GM06990 (cell line): ENCODE data around the gene DNAJC30.

Experiments
- DNase-seq: peaks from one replicate; pipeline ENCODE4 v3.0.0-alpha.2; 2011; ENCODE audit not compliant: insufficient read length; ENCODE audit errors: extremely low read depth
- H3K27me3 ChIP-seq: replicated peaks from 2 replicates; pipeline ENCODE4 v1.6.0; 2011; ENCODE audit warnings: low read length; ENCODE audit not compliant: control insufficient read depth, insufficient read depth
- H3K36me3 ChIP-seq: 2 replicates; pipeline ENCODE4 v1.5.1; 2011; ENCODE audit warnings: low read length; ENCODE audit not compliant: control insufficient read depth, insufficient read depth
- H3K4me3 ChIP-seq: replicated peaks from 2 replicates; pipeline ENCODE4 v1.5.1; 2011; ENCODE audit warnings: low read depth, mild to moderate bottlenecking, control low read depth, low read length
- TF ChIP-seq, protein P1 (sequence below): IDR thresholded peaks from 2 replicates; pipeline ENCODE4 v1.5.1; 2011; ENCODE audit warnings: low read length, control low read depth, mild to moderate bottlenecking, inconsistent platforms; ENCODE audit not compliant: insufficient read depth, poor library complexity, severe bottlenecking

The DNAJC30 gene

DNA sequence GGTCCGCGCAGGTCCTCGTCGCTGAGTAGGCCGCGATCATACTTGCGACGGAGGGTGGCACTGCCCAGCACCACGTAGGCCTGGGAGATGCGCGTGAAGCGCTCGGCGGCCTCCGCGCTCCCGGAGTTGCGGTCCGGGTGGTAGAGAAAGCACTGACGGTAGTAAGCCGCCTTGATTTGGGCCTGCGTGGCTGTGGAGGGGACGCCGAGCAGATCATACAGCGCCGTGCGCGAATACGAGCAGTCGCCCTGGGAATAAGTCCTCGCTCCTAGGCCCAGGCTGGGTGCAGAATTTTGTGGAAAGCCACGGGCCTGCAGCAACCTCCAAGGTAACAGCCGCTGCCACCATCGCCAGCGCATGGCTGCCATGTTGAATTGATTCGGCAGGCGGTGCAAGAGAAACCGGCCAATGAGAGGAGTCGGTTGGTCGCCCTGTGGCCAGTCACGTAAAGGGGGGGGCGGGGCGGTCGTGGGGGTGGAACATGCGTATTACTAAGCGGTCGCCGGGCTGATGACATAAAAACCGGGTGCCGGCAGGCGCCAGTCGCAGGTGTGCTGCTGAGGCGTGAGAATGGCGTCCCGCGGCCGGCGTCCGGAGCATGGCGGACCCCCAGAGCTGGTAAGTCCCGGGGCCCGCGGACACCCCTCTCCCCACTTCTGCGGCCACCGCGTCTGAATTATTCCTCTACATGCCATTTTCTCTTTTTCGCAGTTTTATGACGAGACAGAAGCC is at the start of gene DNAJC30, which contains the start of gene BUD23:
Gene DNAJC30, minus strand, starts transcription at position 398 of the 732 bp plus-strand sequence. Its CDS starts 30 bp downstream, at position 368.
Gene BUD23, plus strand, starts transcription at position 542 of the 732 bp plus-strand sequence. Its CDS starts 29 bp downstream, at position 571.
- H3K4me3 ChIP-seq = peak within 1 kb of the TSS; percentile 83
- TF ChIP-seq, protein P1, sequence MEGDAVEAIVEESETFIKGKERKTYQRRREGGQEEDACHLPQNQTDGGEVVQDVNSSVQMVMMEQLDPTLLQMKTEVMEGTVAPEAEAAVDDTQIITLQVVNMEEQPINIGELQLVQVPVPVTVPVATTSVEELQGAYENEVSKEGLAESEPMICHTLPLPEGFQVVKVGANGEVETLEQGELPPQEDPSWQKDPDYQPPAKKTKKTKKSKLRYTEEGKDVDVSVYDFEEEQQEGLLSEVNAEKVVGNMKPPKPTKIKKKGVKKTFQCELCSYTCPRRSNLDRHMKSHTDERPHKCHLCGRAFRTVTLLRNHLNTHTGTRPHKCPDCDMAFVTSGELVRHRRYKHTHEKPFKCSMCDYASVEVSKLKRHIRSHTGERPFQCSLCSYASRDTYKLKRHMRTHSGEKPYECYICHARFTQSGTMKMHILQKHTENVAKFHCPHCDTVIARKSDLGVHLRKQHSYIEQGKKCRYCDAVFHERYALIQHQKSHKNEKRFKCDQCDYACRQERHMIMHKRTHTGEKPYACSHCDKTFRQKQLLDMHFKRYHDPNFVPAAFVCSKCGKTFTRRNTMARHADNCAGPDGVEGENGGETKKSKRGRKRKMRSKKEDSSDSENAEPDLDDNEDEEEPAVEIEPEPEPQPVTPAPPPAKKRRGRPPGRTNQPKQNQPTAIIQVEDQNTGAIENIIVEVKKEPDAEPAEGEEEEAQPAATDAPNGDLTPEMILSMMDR = no peak
- no peaks in the 10 kb centered on the region for H3K27me3 ChIP-seq
- DNase-seq = peak; percentile 93
- peaks cover 13% of the 10 kb centered on the region for H3K36me3 ChIP-seq

DNA sequence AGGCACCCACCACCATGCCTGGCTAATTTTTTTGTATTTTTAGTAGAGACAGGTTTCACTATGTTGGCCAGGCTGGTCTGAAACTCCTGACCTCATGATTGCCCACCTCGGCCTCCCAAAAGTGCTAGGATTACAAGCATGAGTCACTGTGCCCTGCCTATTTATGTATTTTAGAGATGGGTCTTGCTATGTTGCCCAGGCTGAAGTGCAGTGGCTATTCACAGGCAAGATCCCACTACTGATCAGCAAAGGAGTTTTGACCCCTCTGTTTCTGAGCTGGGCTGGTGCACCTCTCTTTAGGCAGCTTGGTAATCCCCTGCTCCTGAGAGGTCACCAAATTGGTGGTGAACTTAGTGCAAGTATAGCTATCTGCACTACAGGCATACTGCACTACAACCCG is 49.1 kb upstream of the DNAJC30 start:
- no peak for DNase-seq
- no peak overlapping the region for H3K4me3 ChIP-seq
- TF ChIP-seq, protein P1 = no peak
- no peaks in the 10 kb centered on the region for H3K27me3 ChIP-seq
- peaks cover 7% of the 10 kb centered on the region for H3K36me3 ChIP-seq

DNA sequence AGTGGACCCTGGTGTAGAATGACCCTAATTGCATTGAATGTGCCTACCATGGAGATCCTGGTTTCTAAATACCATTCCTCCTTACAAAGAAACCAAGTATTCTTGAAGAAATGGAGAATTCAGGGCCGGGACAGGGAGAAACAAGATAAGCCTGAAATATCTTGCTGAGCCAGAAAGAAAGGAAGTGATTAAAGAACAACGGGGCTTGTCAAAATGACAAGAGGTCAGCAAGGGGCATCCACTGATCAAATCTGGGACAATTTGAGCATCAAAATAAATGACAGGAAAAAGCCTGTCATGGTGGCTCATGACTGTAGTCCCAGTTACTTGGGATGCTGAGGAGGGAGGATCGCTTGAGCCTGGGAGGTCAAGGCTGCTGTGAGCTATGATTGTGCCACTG is 47.2 kb upstream of the DNAJC30 start:
- no peak for DNase-seq

DNA sequence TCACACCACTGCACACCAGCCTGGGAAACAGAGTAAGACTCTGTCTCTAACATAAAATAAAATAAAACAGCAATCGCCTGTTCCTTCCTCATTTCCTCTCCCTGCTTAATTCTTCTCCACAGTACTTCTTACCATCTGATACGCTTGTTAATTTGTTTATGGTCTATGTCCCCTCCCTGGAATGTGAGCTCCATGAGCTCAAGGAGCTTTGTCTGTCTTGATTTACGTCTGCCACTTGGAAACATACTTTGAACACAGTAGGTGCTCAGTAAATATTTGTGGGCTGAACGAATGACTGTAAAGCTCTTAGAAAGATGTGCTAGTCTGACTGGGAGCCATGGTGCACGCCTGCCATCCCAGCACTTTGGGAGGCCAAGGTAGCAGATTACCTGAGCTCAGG is 45.3 kb upstream of the DNAJC30 start:
- H3K36me3 ChIP-seq = no peaks in the 10 kb centered on the region
- TF ChIP-seq, protein P1 = no peak
- no peak overlapping the region for H3K4me3 ChIP-seq
- DNase-seq = no peak
- no peaks in the 10 kb centered on the region for H3K27me3 ChIP-seq

More for the DNA sequence above, 47.2 kb upstream of the DNAJC30 start:
- no peak overlapping the region for H3K4me3 ChIP-seq
- TF ChIP-seq, protein P1 = no peak
- H3K36me3 ChIP-seq = no peaks in the 10 kb centered on the region
- H3K27me3 ChIP-seq = no peaks in the 10 kb centered on the region

DNA sequence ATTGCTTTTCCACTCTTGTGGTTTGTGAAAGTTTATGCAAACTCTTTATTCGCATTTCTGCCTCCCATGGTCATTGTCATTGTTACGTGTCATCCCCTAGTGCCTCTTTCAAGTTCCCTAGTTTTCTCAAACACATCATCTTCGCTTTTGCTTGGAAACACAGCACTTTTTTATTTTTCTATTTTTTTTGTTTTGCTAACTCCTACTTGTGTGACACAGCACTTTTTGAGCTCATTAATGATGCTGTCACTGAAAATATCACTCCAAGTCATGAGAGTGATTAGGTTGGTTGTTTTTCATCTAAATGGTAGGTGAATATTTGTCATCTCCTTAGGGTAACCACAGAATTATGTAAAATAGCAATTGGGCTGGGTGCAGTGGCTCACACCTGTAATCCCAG is 44.7 kb upstream of the DNAJC30 start:
- H3K36me3 ChIP-seq = no peaks in the 10 kb centered on the region
- no peak for DNase-seq
- H3K4me3 ChIP-seq = no peak overlapping the region
- TF ChIP-seq, protein P1 = no peak
- H3K27me3 ChIP-seq = no peaks in the 10 kb centered on the region
